ENCODE data around the gene UCN.

UCN gene

GRCh38 chr2:27303093-27304025 is 4.9 kb downstream of the UCN start (continued):
- TF ChIP-seq REST (tag by site-specific recombination; IDR thresholded peaks at IDR 0.05) (no peak), ZNF621 (tag by site-specific recombination; IDR thresholded peaks at IDR 0.05) (no peak), ZNF837 (tag by site-specific recombination; IDR thresholded peaks at IDR 0.05) (no peak), ZNF416 (tag by site-specific recombination; IDR thresholded peaks at IDR 0.05) (no peak), ZNF121 (tag by site-specific recombination; IDR thresholded peaks at IDR 0.05) (peak; percentile 73), ZNF175 (tag by site-specific recombination; IDR thresholded peaks at IDR 0.05) (no peak), ZNF514 (tag by site-specific recombination; IDR thresholded peaks at IDR 0.05) (no peak), HOXA7 (CRISPR knock-in tag; IDR thresholded peaks at IDR 0.05; ENCODE audit: borderline replicate concordance) (no peak), ELK4 (IDR thresholded peaks at IDR 0.05; ENCODE audit: borderline replicate concordance, low read depth, low read length) (no peak), ZBTB17 (tag by site-specific recombination; IDR thresholded peaks at IDR 0.05) (peak; percentile 79), ZNF660 (tag by site-specific recombination; IDR thresholded peaks at IDR 0.05) (peak; percentile 49; the same call in 1 of the 2 replicates), ZBTB44 (tag by site-specific recombination; IDR thresholded peaks at IDR 0.05) (no peak), ZNF280C (tag by site-specific recombination; IDR thresholded peaks at IDR 0.05) (no peak), SP3 (tag by site-specific recombination; IDR thresholded peaks at IDR 0.05) (no peak), ZEB2 (tag by site-specific recombination; IDR thresholded peaks at IDR 0.05) (peak; percentile 36; the same call in 1 of the 2 replicates), KLF8 (tag by site-specific recombination; IDR thresholded peaks at IDR 0.05) (peak; percentile 26; the same call in 1 of the 2 replicates), SCRT2 (tag by site-specific recombination; IDR thresholded peaks at IDR 0.05) (peak; percentile 85), ZNF600 (tag by site-specific recombination; IDR thresholded peaks at IDR 0.05) (no peak), ZNF138 (tag by site-specific recombination; IDR thresholded peaks at IDR 0.05; ENCODE audit: borderline replicate concordance) (no peak), ZNF37A (tag by site-specific recombination; IDR thresholded peaks at IDR 0.05) (no peak), KLF7 (tag by site-specific recombination; IDR thresholded peaks at IDR 0.05; ENCODE audit: borderline replicate concordance) (no peak), ZNF394 (tag by site-specific recombination; IDR thresholded peaks at IDR 0.05; ENCODE audit: borderline replicate concordance) (peak; percentile 89; the same call in 1 of the 2 replicates), ZIC2 (tag by site-specific recombination; IDR thresholded peaks at IDR 0.05) (no peak), ZFP37 (tag by site-specific recombination; IDR thresholded peaks at IDR 0.05) (no peak), ZNF114 (tag by site-specific recombination; IDR thresholded peaks at IDR 0.05) (no peak), ZNF626 (tag by site-specific recombination; IDR thresholded peaks at IDR 0.05) (no peak), ZNF24 (tag by site-specific recombination; IDR thresholded peaks at IDR 0.05) (no peak), ZNF555 (tag by site-specific recombination; conservative IDR thresholded peaks at IDR 0.05) (no peak)
- TF ChIP-seq, protein P1, sequence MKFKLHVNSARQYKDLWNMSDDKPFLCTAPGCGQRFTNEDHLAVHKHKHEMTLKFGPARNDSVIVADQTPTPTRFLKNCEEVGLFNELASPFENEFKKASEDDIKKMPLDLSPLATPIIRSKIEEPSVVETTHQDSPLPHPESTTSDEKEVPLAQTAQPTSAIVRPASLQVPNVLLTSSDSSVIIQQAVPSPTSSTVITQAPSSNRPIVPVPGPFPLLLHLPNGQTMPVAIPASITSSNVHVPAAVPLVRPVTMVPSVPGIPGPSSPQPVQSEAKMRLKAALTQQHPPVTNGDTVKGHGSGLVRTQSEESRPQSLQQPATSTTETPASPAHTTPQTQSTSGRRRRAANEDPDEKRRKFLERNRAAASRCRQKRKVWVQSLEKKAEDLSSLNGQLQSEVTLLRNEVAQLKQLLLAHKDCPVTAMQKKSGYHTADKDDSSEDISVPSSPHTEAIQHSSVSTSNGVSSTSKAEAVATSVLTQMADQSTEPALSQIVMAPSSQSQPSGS (tag by site-specific recombination; IDR thresholded peaks at IDR 0.05; ENCODE audit: low read depth), result peak; percentile 89

Measured in HEK293 (cell line).